ENCODE measurements around the gene NEURL1. TPM values are rescaled to one million over a fixed set of nuclear protein-coding genes. Genes with fewer than 3 reads are reported as not detected.
"Not testable (repeated sequence)": the region's sequence is repeated elsewhere in the genome, so short reads cannot be mapped to it uniquely, and the experiment has no call there.

NEURL1 gene
- total and polyA plus RNA-seq, 10 of the 15 experiments (the other 5 are each of a cell fraction or from before 2014, with no cell fraction given): 0.02 to 0.05 (median 0.05) TPM; not detected in 6

GRCh38 chr10:103519798-103520197 lies 26.3 kb downstream of the NEURL1 start (continued):
- TF ChIP-seq NR2F1 (conservative IDR thresholded peaks at IDR 0.05) (no peak), NRF1 (conservative IDR thresholded peaks at IDR 0.05; ENCODE audit: low read depth, low read length) (no peak), EED (IDR thresholded peaks at IDR 0.05; ENCODE audit: low read depth) (no peak), RFX5 (IDR thresholded peaks at IDR 0.05; ENCODE audit: low read depth, low read length) (no peak), FOXM1 (IDR thresholded peaks at IDR 0.05; ENCODE audit: low read depth, low read length) (no peak)
- TF ChIP-seq, protein P1, sequence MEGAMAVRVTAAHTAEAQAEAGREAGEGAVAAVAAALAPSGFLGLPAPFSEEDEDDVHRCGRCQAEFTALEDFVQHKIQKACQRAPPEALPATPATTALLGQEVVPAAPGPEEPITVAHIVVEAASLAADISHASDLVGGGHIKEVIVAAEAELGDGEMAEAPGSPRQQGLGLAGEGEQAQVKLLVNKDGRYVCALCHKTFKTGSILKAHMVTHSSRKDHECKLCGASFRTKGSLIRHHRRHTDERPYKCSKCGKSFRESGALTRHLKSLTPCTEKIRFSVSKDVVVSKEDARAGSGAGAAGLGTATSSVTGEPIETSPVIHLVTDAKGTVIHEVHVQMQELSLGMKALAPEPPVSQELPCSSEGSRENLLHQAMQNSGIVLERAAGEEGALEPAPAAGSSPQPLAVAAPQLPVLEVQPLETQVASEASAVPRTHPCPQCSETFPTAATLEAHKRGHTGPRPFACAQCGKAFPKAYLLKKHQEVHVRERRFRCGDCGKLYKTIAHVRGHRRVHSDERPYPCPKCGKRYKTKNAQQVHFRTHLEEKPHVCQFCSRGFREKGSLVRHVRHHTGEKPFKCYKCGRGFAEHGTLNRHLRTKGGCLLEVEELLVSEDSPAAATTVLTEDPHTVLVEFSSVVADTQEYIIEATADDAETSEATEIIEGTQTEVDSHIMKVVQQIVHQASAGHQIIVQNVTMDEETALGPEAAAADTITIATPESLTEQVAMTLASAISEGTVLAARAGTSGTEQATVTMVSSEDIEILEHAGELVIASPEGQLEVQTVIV (IDR thresholded peaks at IDR 0.05; ENCODE audit: borderline replicate concordance, partially characterized antibody): no peak

GRCh38 chr10:103522006-103522405 lies 28.5 kb downstream of the NEURL1 start:
- H3K27me3 ChIP-seq (replicated peaks in 1 of 2; ENCODE audit: control insufficient read depth in 2 of 2, insufficient read depth in 2 of 2, low read length in 1 of 2); H3K4me1 ChIP-seq (ENCODE audit: control insufficient read depth, insufficient read depth, low read length); H3K9me3 ChIP-seq (replicated peaks; ENCODE audit: control insufficient read depth, insufficient read depth, low read length); H3K27ac ChIP-seq (ENCODE audit: control insufficient read depth, insufficient read depth); FAIRE-seq; H4K20me1 ChIP-seq (ENCODE audit: control insufficient read depth, insufficient read depth); intact Hi-C loops (cut with micrococcal nuclease; ENCODE audit: unreplicated experiment); POLR2A ChIA-PET; ATAC-seq; H3K36me3 ChIP-seq (ENCODE audit: control insufficient read depth in 2 of 2, insufficient read depth in 2 of 2, low read length in 1 of 2); DNase-seq (ENCODE audit: low read depth, low spot score); CTCF ChIA-PET; H3K79me2 ChIP-seq (ENCODE audit: control insufficient read depth, insufficient read depth, low read length); H3K4me2 ChIP-seq (ENCODE audit: control insufficient read depth, insufficient read depth); in situ Hi-C loops (cut with MboI); BruUV-seq (replicated peaks); RAD21 ChIA-PET (ENCODE audit: unreplicated experiment); H3K9ac ChIP-seq (ENCODE audit: control insufficient read depth, insufficient read depth, low read length); H2AFZ ChIP-seq (ENCODE audit: control insufficient read depth, low read depth, low read length); SMC1A ChIA-PET (ENCODE audit: uncharacterized antibody, unreplicated experiment); H3K4me3 ChIP-seq: not testable (repeated sequence)
- WGBS (ENCODE audit: insufficient coverage, insufficient replicate concordance, low lambda C conversion rate, missing lambda C conversion rate): 46% methylated on average over 7 of the region's 7 CpGs

Measured in GM12878 (cell line).